ENCODE data around the gene SLC48A1.

SLC48A1 gene

GRCh38 chr12:47758834-47759690, 14.0 kb upstream of the SLC48A1 start, which contains the start of gene RAPGEF3:
TSS of gene RAPGEF3 (minus strand) at chr12:47758880. CDS start at chr12:47758556, 324 bp downstream.
- DNase-seq, result peak; percentile 24

GRCh38 chr12:47762850-47763465, 10.1 kb upstream of the SLC48A1 start:
- DNase-seq, result no peak

- DNase-seq, result no peak
These were observed 9.3 kb upstream of the SLC48A1 start for GRCh38 chr12:47763481-47764346.

- no peak for DNase-seq
These were observed 6.4 kb upstream of the SLC48A1 start for GRCh38 chr12:47766502-47767215.

GRCh38 chr12:47767216-47767724, 5.8 kb upstream of the SLC48A1 start:
- peak; percentile 34 for DNase-seq

GRCh38 chr12:47768323-47768811, 4.7 kb upstream of the SLC48A1 start:
- no peak for DNase-seq

GRCh38 chr12:47769234-47770085, 3.6 kb upstream of the SLC48A1 start:
- no peak for DNase-seq

- DNase-seq, result no peak
These were observed 2.8 kb upstream of the SLC48A1 start for GRCh38 chr12:47770086-47770726.

- no peak for DNase-seq
These were observed 1.7 kb upstream of the SLC48A1 start for GRCh38 chr12:47771304-47771703.

GRCh38 chr12:47772094-47772660, 861 bp upstream of the SLC48A1 start:
- DNase-seq, result no peak

- DNase-seq, result no peak
These were observed 338 bp upstream of the SLC48A1 start for GRCh38 chr12:47772738-47773061.

GRCh38 chr12:47773858-47774580, 981 bp downstream of the SLC48A1 start:
- no peak for DNase-seq

- no peak for DNase-seq
These were observed 1.6 kb downstream of the SLC48A1 start for GRCh38 chr12:47774663-47775062.

GRCh38 chr12:47775100-47775911, 2.3 kb downstream of the SLC48A1 start:
- no peak for DNase-seq

- DNase-seq, result no peak
These were observed 3.6 kb downstream of the SLC48A1 start for GRCh38 chr12:47776471-47777143.

GRCh38 chr12:47777151-47777550, 4.1 kb downstream of the SLC48A1 start:
- DNase-seq, result no peak

GRCh38 chr12:47777741-47778558, 4.9 kb downstream of the SLC48A1 start:
- DNase-seq, result no peak
